SKM-1 (cell line): ENCODE results near the gene SLC7A1.
A peak's percentile ranks its signal among the peaks of the same experiment; 100 is the strongest.

Source experiments
- DNase-seq: peaks from one replicate; lab custom pipeline; 2025; ENCODE audit not compliant: unreplicated experiment; lab: John Stamatoyannopoulos, UW

The SLC7A1 gene

GRCh38 chr13:29583073-29583785 is 12.3 kb downstream of the SLC7A1 start:
- no peak for DNase-seq

GRCh38 chr13:29582171-29582570 is 13.3 kb downstream of the SLC7A1 start:
- no peak for DNase-seq

GRCh38 chr13:29581666-29582065 is 13.8 kb downstream of the SLC7A1 start:
- no peak for DNase-seq

- no peak for DNase-seq
These were observed 16.4 kb downstream of the SLC7A1 start for GRCh38 chr13:29579094-29579493.

GRCh38 chr13:29578300-29579085 is 17.0 kb downstream of the SLC7A1 start:
- DNase-seq: no peak

- DNase-seq: no peak
These were observed 18.1 kb downstream of the SLC7A1 start for GRCh38 chr13:29577136-29578051.

- DNase-seq: no peak
These were observed 18.9 kb downstream of the SLC7A1 start for GRCh38 chr13:29576581-29576980.

- no peak for DNase-seq
These were observed 20.4 kb downstream of the SLC7A1 start for GRCh38 chr13:29575098-29575497.

GRCh38 chr13:29573190-29573589 is 22.3 kb downstream of the SLC7A1 start:
- DNase-seq: peak; percentile 69

GRCh38 chr13:29572575-29572974 is 22.9 kb downstream of the SLC7A1 start:
- no peak for DNase-seq

GRCh38 chr13:29571876-29572570 is 23.5 kb downstream of the SLC7A1 start:
- DNase-seq: no peak

- DNase-seq: no peak
These were observed 25.3 kb downstream of the SLC7A1 start for GRCh38 chr13:29570051-29570654.

- DNase-seq: no peak
These were observed 26.0 kb downstream of the SLC7A1 start for GRCh38 chr13:29569253-29570050.

GRCh38 chr13:29568731-29569130 is 26.8 kb downstream of the SLC7A1 start:
- no peak for DNase-seq

- DNase-seq: no peak
These were observed 28.1 kb downstream of the SLC7A1 start for GRCh38 chr13:29567411-29567810.

GRCh38 chr13:29566206-29566605 is 29.3 kb downstream of the SLC7A1 start:
- no peak for DNase-seq

- no peak for DNase-seq
These were observed 30.7 kb downstream of the SLC7A1 start for GRCh38 chr13:29564818-29565217.

GRCh38 chr13:29564373-29564772 is 31.1 kb downstream of the SLC7A1 start:
- DNase-seq: no peak

GRCh38 chr13:29563941-29564340 is 31.5 kb downstream of the SLC7A1 start:
- no peak for DNase-seq
